ENCODE measurements around the gene DNAH2.

DNAH2 gene

GRCh38 chr17:7881276-7882054 is 163.9 kb downstream of the DNAH2 start:
- no peak for DNase-seq

DNA sequence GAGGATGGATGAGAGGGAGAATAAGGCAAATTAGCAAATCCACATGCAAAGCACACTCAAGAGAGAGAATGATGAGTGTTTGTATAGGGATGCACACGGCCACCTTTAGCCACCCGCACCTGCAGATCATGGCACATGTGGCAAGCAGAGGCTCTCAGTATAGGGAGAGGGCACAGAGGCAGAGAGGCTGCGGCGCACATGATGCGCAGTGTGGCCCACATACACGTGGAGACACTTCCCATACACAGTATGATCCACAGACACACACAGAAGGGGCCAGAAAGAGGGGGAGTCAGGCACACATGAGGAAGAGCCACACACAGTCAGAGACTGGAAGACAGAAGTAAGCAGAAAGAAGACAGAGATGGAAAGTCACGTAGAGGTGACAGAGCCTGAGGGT is 164.5 kb downstream of the DNAH2 start:
- DNase-seq, result no peak

GRCh38 chr17:7882629-7883028 is 165.1 kb downstream of the DNAH2 start:
- DNase-seq, result no peak
